ENCODE measurements around the gene ENSA. TPM values are rescaled to one million over a fixed set of nuclear protein-coding genes. Genes with fewer than 3 reads are reported as not detected.

ENSA gene
- total and polyA plus RNA-seq, 2 experiments from 2014 or later, result 114 to 200 TPM

- H3K36me3 Mint-ChIP-seq (ENCODE audit: low read depth), result peaks cover 22% of the 10 kb centered on the region; the same call in 2 of the 3 replicates
- no peak overlapping the region for H2AFZ ChIP-seq
- peaks cover 19% of the 10 kb centered on the region for H3K79me2 ChIP-seq (replicated peaks; ENCODE audit: insufficient read depth)
- no peaks in the 10 kb centered on the region for H3K9me2 ChIP-seq (ENCODE audit: insufficient read depth)
- H4K20me1 ChIP-seq (replicated peaks; ENCODE audit: insufficient read depth), result no peaks in the 10 kb centered on the region
- TF ChIP-seq JUNB (IDR thresholded peaks at IDR 0.05; ENCODE audit: unreplicated experiment), result no peak
- TF ChIP-seq POLR2AphosphoS5 (IDR thresholded peaks at IDR 0.05; ENCODE audit: low read depth), result no peak
- no peak for TF ChIP-seq ZNF114 (CRISPR knock-in tag; IDR thresholded peaks at IDR 0.05)
- no peak for TF ChIP-seq STAT1 (IDR thresholded peaks at IDR 0.05; ENCODE audit: unreplicated experiment)
- TF ChIP-seq, protein P1, sequence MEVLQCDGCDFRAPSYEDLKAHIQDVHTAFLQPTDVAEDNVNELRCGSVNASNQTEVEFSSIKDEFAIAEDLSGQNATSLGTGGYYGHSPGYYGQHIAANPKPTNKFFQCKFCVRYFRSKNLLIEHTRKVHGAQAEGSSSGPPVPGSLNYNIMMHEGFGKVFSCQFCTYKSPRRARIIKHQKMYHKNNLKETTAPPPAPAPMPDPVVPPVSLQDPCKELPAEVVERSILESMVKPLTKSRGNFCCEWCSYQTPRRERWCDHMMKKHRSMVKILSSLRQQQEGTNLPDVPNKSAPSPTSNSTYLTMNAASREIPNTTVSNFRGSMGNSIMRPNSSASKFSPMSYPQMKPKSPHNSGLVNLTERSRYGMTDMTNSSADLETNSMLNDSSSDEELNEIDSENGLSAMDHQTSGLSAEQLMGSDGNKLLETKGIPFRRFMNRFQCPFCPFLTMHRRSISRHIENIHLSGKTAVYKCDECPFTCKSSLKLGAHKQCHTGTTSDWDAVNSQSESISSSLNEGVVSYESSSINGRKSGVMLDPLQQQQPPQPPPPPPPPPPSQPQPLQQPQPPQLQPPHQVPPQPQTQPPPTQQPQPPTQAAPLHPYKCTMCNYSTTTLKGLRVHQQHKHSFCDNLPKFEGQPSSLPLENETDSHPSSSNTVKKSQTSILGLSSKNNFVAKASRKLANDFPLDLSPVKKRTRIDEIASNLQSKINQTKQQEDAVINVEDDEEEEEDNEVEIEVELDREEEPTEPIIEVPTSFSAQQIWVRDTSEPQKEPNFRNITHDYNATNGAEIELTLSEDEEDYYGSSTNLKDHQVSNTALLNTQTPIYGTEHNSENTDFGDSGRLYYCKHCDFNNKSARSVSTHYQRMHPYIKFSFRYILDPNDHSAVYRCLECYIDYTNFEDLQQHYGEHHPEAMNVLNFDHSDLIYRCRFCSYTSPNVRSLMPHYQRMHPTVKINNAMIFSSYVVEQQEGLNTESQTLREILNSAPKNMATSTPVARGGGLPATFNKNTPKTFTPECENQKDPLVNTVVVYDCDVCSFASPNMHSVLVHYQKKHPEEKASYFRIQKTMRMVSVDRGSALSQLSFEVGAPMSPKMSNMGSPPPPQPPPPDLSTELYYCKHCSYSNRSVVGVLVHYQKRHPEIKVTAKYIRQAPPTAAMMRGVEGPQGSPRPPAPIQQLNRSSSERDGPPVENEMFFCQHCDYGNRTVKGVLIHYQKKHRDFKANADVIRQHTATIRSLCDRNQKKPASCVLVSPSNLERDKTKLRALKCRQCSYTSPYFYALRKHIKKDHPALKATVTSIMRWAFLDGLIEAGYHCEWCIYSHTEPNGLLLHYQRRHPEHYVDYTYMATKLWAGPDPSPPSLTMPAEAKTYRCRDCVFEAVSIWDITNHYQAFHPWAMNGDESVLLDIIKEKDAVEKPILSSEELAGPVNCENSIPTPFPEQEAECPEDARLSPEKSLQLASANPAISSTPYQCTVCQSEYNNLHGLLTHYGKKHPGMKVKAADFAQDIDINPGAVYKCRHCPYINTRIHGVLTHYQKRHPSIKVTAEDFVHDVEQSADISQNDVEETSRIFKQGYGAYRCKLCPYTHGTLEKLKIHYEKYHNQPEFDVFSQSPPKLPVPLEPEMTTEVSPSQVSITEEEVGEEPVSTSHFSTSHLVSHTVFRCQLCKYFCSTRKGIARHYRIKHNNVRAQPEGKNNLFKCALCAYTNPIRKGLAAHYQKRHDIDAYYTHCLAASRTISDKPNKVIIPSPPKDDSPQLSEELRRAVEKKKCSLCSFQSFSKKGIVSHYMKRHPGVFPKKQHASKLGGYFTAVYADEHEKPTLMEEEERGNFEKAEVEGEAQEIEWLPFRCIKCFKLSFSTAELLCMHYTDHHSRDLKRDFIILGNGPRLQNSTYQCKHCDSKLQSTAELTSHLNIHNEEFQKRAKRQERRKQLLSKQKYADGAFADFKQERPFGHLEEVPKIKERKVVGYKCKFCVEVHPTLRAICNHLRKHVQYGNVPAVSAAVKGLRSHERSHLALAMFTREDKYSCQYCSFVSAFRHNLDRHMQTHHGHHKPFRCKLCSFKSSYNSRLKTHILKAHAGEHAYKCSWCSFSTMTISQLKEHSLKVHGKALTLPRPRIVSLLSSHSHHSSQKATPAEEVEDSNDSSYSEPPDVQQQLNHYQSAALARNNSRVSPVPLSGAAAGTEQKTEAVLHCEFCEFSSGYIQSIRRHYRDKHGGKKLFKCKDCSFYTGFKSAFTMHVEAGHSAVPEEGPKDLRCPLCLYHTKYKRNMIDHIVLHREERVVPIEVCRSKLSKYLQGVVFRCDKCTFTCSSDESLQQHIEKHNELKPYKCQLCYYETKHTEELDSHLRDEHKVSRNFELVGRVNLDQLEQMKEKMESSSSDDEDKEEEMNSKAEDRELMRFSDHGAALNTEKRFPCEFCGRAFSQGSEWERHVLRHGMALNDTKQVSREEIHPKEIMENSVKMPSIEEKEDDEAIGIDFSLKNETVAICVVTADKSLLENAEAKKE (CRISPR knock-in tag; IDR thresholded peaks at IDR 0.05), result no peak
- TF ChIP-seq CTCF (conservative IDR thresholded peaks at IDR 0.05; ENCODE audit: low read depth in 2 of 2), result no peak
- TF ChIP-seq REST (IDR thresholded peaks at IDR 0.05; ENCODE audit: unreplicated experiment), result no peak
- TF ChIP-seq EZH2phosphoT487 (IDR thresholded peaks at IDR 0.05; ENCODE audit: unreplicated experiment), result no peak
- TF ChIP-seq, protein P2, sequence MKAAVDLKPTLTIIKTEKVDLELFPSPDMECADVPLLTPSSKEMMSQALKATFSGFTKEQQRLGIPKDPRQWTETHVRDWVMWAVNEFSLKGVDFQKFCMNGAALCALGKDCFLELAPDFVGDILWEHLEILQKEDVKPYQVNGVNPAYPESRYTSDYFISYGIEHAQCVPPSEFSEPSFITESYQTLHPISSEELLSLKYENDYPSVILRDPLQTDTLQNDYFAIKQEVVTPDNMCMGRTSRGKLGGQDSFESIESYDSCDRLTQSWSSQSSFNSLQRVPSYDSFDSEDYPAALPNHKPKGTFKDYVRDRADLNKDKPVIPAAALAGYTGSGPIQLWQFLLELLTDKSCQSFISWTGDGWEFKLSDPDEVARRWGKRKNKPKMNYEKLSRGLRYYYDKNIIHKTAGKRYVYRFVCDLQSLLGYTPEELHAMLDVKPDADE (IDR thresholded peaks at IDR 0.05), result no peak
- no peak for TF ChIP-seq CREB1 (CRISPR knock-in tag; IDR thresholded peaks at IDR 0.05; ENCODE audit: low read depth)
- no peak for TF ChIP-seq ZNF331 (CRISPR knock-in tag; IDR thresholded peaks at IDR 0.05; ENCODE audit: low read depth)
- TF ChIP-seq EZH2 (IDR thresholded peaks at IDR 0.05; ENCODE audit: low read depth, unreplicated experiment), result no peak
- TF ChIP-seq NANOG (IDR thresholded peaks at IDR 0.05; ENCODE audit: borderline replicate concordance), result no peak
- no peaks in the 10 kb centered on the region; the same call in 1 of the 2 replicates for H3K4me1 ChIP-seq (ENCODE audit: insufficient read depth)
- H3K4me1 Mint-ChIP-seq, result no peaks in the 10 kb centered on the region
- H3K4me3 Mint-ChIP-seq, result no peak overlapping the region
- no peaks in the 10 kb centered on the region for H3K36me3 ChIP-seq (ENCODE audit: insufficient read depth)
- DNase-seq (ENCODE audit: low spot score) (no peak), ATAC-seq (no peak)
- no peaks in the 10 kb centered on the region for H3F3A ChIP-seq (replicated peaks; ENCODE audit: low read depth)
- H3K4me2 ChIP-seq, result no peak overlapping the region
- no peaks in the 10 kb centered on the region for H3K27me3 ChIP-seq (ENCODE audit: insufficient read depth)
- H3K27ac Mint-ChIP-seq, result no peak overlapping the region
- H3K27ac ChIP-seq (ENCODE audit: low read depth), result no peak overlapping the region
- H3K9me3 Mint-ChIP-seq, result no peaks in the 10 kb centered on the region
- H3K4me3 ChIP-seq, result no peak overlapping the region
- H3K27me3 Mint-ChIP-seq (ENCODE audit: insufficient read depth, low read depth, poor library complexity), result no peaks in the 10 kb centered on the region
These were observed 45.5 kb upstream of the ENSA start for GRCh38 chr1:150674881-150675280.
